Measurements from ENCODE around the gene RAB3C.

RAB3C gene

GRCh38 chr5:58787987-58788386 is 205.1 kb downstream of the RAB3C start:
- DNase-seq (ENCODE audit: extremely low spot score): no peak
- ChIA-PET CTCF (interaction anchor here (1.7 kb wide), 1 partner anchor 11 kb away, joined by 6 read pairs; no protein-coding TSS in a partner anchor), POLR2A (no interaction called here)

DNA sequence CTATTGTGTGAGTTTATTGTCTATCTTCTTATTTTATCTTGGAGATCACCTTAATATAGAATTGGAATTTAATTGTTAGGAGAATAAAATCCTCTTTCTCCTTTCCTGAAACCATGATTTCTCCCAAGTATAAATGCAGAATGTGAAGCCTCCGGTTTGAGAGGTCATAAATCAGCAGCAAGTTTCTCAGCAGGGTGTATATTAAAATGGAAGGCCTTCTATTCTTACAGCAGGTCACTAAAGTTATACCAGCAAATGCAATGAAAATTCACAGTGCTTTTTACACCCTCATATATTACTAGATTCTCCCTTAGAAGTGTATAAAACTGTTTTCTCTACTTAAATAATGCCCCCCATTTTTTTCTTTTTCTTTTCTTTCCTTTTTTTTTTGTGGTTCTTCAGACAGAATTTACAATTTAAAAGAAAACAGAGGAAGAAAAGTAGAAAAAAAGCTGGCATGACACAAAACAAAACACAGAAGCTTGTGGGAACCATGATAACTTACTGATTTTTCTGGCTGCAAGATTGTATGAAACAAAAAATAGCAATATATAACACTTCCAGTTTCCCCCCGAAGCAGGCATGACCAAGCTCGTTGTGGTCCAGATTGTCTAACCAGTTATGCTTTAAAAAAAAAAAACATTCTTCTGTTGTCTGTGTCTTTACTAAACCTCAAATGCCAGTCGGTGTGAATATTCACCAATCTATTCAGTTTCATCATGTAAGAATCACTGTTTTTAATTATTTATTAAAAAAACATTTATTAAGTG is 211.2 kb downstream of the RAB3C start:
- no peak for DNase-seq (ENCODE audit: extremely low spot score)
- TF ChIP-seq, protein P1, sequence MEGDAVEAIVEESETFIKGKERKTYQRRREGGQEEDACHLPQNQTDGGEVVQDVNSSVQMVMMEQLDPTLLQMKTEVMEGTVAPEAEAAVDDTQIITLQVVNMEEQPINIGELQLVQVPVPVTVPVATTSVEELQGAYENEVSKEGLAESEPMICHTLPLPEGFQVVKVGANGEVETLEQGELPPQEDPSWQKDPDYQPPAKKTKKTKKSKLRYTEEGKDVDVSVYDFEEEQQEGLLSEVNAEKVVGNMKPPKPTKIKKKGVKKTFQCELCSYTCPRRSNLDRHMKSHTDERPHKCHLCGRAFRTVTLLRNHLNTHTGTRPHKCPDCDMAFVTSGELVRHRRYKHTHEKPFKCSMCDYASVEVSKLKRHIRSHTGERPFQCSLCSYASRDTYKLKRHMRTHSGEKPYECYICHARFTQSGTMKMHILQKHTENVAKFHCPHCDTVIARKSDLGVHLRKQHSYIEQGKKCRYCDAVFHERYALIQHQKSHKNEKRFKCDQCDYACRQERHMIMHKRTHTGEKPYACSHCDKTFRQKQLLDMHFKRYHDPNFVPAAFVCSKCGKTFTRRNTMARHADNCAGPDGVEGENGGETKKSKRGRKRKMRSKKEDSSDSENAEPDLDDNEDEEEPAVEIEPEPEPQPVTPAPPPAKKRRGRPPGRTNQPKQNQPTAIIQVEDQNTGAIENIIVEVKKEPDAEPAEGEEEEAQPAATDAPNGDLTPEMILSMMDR (IDR thresholded peaks at IDR 0.05; ENCODE audit: control extremely low read depth, extremely low read depth, low read depth, missing control alignments): no peak
- POLR2A ChIA-PET: no interaction called here
- CTCF ChIA-PET: interaction anchor here (1.3 to 1.4 kb wide), 2 partner anchors 9 to 20 kb away, joined by 3 read pairs; no protein-coding TSS in a partner anchor

More at GRCh38 chr5:58787987-58788386, 205.1 kb downstream of the RAB3C start:
- TF ChIP-seq, protein P1 (IDR thresholded peaks at IDR 0.05; ENCODE audit: control extremely low read depth, extremely low read depth, low read depth, missing control alignments): no peak

GRCh38 chr5:58794875-58795274 is 212.0 kb downstream of the RAB3C start:
- TF ChIP-seq, protein P1 (IDR thresholded peaks at IDR 0.05; ENCODE audit: control extremely low read depth, extremely low read depth, low read depth, missing control alignments): no peak
- no peak for DNase-seq (ENCODE audit: extremely low spot score)
- POLR2A ChIA-PET: no interaction called here
- CTCF ChIA-PET: interaction anchor here (1.0 to 1.4 kb wide), 5 partner anchors 21 to 334 kb away, joined by 3 read pairs; no protein-coding TSS in a partner anchor

GRCh38 chr5:58795327-58795726 is 212.5 kb downstream of the RAB3C start:
- DNase-seq (ENCODE audit: extremely low spot score): no peak
- CTCF ChIA-PET: interaction anchor here (0.9 to 1.7 kb wide), 7 partner anchors 13 to 334 kb away, joined by 3 to 6 read pairs (median 3); no protein-coding TSS in a partner anchor
- POLR2A ChIA-PET: no interaction called here
- TF ChIP-seq, protein P1 (IDR thresholded peaks at IDR 0.05; ENCODE audit: control extremely low read depth, extremely low read depth, low read depth, missing control alignments): no peak

- POLR2A ChIA-PET: no interaction called here
- no peak for DNase-seq (ENCODE audit: extremely low spot score)
- TF ChIP-seq, protein P1 (IDR thresholded peaks at IDR 0.05; ENCODE audit: control extremely low read depth, extremely low read depth, low read depth, missing control alignments): no peak
- CTCF ChIA-PET: interaction anchor here (0.8 to 2.1 kb wide), 7 partner anchors 8 to 95 kb away, joined by 3 to 7 read pairs (median 5); no protein-coding TSS in a partner anchor
These were observed 214.1 kb downstream of the RAB3C start for GRCh38 chr5:58797021-58797420.

DNA sequence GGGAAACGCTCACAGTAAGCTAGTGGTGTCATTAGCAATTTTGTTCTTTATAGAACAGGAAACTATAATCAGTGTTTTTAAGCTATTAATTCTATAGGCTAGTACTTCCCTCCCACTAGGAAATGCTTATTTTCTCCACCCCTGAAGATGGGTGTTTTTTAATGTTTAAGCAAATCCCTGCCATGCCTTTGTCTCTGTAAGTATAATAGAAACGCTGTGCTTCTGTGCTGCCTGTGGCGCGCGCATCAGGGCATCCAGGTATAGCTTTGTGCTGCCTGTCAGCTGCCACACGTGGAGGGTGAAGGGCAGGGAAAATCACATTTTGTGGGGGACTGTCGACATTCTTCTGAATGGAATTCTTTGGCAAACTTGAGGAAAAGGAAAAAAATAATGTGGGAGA is 217.5 kb downstream of the RAB3C start:
- CTCF ChIA-PET: interaction anchor here (1.4 to 2.3 kb wide), 2 partner anchors 10 to 86 kb away, joined by 4 to 7 read pairs; no protein-coding TSS in a partner anchor

More for the DNA sequence above, 217.5 kb downstream of the RAB3C start:
- DNase-seq (ENCODE audit: extremely low spot score): no peak
- POLR2A ChIA-PET: no interaction called here
- TF ChIP-seq, protein P1 (IDR thresholded peaks at IDR 0.05; ENCODE audit: control extremely low read depth, extremely low read depth, low read depth, missing control alignments): no peak

Data from GM10248 (cell line).